ENCODE measurements around the gene KRTAP9-7.
"Not testable (repeated sequence)": the region's sequence is repeated elsewhere in the genome, so short reads cannot be mapped to it uniquely, and the experiment has no call there.

Gene KRTAP9-7, protein sequence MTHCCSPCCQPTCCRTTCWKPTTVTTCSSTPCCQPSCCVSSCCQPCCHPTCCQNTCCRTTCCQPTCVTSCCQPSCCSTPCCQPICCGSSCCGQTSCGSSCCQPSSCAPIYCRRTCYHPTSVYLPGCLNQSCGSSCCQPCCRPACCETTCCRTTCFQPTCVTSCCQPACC

DNA sequence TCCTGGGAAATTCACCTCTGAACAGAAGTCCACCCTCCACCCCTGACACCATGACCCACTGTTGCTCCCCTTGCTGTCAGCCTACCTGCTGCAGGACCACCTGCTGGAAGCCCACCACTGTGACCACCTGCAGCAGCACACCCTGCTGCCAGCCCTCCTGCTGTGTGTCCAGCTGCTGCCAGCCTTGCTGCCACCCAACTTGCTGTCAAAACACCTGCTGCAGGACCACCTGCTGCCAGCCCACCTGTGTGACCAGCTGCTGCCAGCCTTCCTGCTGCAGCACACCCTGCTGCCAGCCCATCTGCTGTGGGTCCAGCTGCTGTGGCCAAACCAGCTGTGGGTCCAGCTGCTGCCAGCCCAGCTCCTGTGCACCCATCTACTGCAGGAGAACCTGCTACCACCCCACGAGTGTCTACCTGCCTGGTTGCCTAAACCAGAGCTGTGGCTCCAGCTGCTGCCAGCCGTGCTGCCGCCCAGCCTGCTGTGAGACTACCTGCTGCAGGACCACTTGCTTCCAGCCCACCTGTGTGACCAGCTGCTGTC lies at the start of gene KRTAP9-7:
TSS of gene KRTAP9-7 (plus strand) at position 51 of the 543 bp plus-strand sequence. CDS start at position 51, 0 bp downstream.
- DNase-seq, result not testable (repeated sequence)

DNA sequence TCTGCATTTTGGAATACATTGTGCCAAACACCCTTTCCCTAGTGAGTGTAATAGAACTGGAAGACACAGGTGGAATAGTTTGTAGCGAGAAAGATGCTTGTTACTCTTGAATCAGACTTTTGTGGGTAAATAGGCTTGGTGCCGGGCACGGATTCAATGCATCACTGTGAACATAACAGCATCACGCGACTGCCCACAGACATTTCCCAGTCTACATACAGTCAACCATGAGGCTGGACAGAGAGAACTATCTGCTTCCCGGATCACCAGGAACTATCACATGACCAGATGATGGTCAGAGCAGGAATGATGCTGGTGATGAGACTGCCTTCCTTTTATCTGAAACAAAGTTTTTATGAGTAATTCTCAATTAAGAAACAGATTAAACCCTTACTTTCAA lies 49.4 kb upstream of the KRTAP9-7 start:
- DNase-seq, result no peak

GRCh38 chr17:41226598-41227095 lies 48.9 kb upstream of the KRTAP9-7 start, which contains the start of gene KRTAP9-2:
TSS of gene KRTAP9-2 (plus strand) at chr17:41226648. CDS start at chr17:41226655, 7 bp downstream.
- DNase-seq, result not testable (repeated sequence)

- DNase-seq, result no peak
These were observed 45.4 kb upstream of the KRTAP9-7 start for GRCh38 chr17:41230094-41230493.

- no peak for DNase-seq
These were observed 43.8 kb upstream of the KRTAP9-7 start for GRCh38 chr17:41231731-41232130.

DNA sequence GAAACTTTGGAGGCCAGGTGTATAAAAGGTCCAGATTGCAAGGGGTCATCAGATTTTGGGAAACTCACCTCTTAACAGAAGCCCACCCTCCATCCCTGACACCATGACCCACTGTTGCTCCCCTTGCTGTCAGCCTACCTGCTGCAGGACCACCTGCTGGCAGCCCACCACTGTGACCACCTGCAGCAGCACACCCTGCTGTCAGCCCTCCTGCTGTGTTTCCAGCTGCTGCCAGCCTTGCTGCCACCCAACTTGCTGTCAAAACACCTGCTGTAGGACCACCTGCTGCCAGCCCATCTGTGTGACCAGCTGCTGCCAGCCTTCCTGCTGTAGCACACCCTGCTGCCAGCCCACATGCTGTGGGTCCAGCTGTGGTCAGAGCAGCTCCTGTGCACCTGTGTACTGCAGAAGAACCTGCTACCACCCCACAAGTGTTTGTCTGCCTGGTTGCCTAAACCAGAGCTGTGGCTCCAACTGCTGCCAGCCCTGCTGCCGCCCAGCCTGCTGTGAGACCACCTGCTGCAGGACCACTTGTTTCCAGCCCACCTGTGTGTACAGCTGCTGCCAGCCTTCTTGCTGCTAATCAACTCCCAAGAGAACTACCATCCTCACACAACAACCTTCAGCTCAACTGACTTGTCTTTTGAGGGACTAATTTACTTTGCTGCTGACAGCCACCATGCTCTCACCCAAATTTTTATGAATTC lies 42.9 kb upstream of the KRTAP9-7 start, which contains the start of gene KRTAP9-3:
TSS of gene KRTAP9-3 (plus strand) at position 51 of the 707 bp plus-strand sequence. CDS start at position 104, 53 bp downstream.
- not testable (repeated sequence) for DNase-seq

DNA sequence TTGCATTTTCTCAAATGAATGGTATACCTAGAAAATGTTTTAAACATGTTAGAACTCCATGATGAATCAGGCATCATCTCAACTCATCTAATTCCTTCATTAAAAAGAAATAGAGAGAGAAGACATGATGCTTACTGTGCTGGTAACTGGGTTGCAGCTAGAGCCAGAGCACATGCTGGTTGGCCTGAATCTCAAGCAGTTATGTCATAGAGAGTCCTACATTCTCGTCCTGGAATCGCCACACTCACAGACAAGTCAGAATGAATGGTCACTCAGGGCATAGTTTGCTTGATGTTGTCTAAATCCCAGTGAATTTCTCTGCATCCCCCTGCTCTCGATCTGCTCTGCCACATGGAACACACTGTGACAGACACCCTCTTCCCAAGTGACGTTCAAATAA lies 38.4 kb upstream of the KRTAP9-7 start:
- not testable (repeated sequence) for DNase-seq

DNA sequence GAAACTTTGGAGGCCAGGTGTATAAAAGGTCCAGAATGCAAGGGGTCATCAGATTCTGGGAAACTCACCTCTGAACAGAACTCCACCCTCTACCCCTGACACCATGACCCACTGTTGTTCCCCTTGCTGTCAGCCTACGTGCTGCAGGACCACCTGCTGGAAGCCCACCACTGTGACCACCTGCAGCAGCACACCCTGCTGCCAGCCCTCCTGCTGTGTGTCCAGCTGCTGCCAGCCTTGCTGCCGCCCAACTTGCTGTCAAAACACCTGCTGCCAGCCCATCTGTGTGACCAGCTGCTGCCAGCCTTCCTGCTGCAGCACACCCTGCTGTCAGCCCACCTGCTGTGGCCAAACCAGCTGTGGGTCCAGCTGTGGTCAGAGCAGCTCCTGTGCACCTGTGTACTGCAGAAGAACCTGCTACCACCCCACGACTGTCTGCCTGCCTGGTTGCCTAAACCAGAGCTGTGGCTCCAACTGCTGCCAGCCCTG lies 37.5 kb upstream of the KRTAP9-7 start, which contains the start of gene KRTAP9-8:
TSS of gene KRTAP9-8 (plus strand) at position 51 of the 489 bp plus-strand sequence. CDS start at position 104, 53 bp downstream.
- not testable (repeated sequence) for DNase-seq

- DNase-seq, result not testable (repeated sequence)
These were observed 28.3 kb upstream of the KRTAP9-7 start for GRCh38 chr17:41246995-41247787.

DNA sequence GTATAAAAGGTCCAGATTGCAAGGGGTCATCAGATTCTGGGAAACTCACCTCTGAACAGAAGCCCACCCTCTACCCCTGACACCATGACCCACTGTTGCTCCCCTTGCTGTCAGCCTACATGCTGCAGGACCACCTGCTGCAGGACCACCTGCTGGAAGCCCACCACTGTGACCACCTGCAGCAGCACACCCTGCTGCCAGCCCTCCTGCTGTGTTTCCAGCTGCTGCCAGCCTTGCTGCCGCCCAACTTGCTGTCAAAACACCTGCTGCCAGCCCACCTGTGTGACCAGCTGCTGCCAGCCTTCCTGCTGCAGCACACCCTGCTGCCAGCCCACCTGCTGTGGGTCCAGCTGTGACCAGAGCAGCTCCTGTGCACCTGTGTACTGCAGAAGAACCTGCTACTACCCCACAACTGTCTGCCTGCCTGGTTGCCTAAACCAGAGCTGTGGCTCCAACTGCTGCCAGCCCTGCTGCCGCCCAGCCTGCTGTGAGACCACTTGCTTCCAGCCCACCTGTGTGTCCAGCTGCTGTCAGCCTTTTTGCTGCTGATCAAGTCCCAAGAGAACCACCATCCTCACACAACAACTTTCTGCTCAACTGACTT lies 25.8 kb upstream of the KRTAP9-7 start, which contains the start of gene KRTAP9-4:
TSS of gene KRTAP9-4 (plus strand) at position 51 of the 604 bp plus-strand sequence. CDS start at position 85, 34 bp downstream.
- not testable (repeated sequence) for DNase-seq

- DNase-seq, result no peak
These were observed 24.2 kb upstream of the KRTAP9-7 start for GRCh38 chr17:41251261-41251660.

- no peak for DNase-seq
These were observed 20.6 kb upstream of the KRTAP9-7 start for GRCh38 chr17:41254861-41255260.

- not testable (repeated sequence) for DNase-seq
These were observed 19.9 kb upstream of the KRTAP9-7 start, which contains the start of gene KRTAP9-9 for GRCh38 chr17:41255381-41256290. TSS of gene KRTAP9-9 (plus strand) at chr17:41255384.

DNA sequence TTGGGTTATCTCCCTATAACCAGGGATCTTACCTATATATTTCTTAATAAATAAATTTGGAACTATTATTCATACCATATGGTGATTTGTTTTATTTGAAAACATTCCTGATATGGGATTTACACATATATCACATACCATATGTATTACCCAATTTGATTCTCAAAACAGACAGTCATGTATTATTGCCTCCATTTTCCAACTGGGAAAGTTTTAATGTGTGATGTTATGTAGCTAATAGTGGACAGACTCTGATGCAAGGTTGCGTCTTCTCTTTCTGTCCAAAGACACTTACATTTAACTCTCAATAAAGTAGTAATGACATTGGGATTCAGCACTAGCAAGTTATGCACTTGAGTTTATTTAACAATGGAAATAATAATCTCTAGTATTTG lies 19.2 kb upstream of the KRTAP9-7 start:
- DNase-seq, result no peak

DNA sequence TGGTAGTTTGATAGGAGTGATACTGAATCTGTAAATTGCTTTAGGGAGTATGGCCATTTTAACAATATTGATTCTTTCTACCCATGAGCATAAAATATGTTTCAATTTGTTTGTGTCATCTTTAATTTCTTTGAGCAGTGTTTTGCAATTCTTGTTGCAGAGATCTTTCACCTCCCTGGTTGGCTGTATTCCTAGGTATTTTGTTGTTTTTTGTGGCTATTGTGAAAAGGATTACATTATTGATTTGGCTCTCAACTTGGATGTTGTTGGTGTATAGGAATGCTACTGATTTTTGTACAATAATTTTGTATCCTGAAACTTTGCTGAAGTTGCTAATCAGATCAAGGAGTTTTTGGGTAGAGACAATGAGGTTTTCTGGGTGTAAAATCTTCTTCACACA lies 17.1 kb upstream of the KRTAP9-7 start:
- DNase-seq, result no peak

- DNase-seq, result no peak
These were observed 12.3 kb upstream of the KRTAP9-7 start for GRCh38 chr17:41263212-41263611.

DNA sequence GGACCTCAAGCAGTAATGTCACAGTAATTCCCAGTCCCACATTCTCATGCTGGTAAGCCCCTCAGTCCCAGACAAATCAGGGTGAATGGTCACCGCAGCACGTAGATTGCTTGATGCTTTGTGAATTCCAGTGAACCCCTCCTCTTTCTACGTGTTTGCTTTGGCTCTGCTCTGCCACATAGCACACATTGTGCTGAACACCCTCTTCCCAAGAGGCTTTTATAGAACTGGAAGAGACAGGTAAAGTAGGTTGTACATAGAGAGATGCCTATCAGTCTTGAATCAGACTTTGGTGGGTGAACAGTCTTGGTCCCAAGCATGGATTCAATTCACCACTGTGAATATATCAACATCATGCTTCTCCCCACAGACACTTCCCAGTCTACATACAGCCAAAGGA lies 10.9 kb upstream of the KRTAP9-7 start:
- no peak for DNase-seq

DNA sequence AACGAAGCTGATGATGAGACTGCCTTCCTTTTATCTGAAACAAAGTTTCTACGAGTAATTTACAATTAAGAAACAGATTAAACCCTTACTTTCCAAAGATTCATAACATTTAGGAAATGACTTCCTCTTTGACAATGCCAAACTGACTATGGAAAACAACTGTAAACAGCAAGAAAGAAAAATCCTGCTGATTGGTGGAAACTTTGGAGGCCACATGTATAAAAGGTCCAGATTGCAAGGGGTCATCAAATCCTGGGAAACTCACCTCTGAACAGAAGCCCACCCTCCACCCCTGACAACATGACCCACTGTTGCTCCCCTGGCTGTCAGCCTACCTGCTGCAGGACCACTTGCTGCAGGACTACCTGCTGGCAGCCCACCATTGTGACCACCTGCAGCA lies 10.4 kb upstream of the KRTAP9-7 start, which contains the start of gene KRTAP9-6:
TSS of gene KRTAP9-6 (plus strand) at position 301 of the 400 bp plus-strand sequence. CDS start at position 301, 0 bp downstream.
- no peak for DNase-seq

DNA sequence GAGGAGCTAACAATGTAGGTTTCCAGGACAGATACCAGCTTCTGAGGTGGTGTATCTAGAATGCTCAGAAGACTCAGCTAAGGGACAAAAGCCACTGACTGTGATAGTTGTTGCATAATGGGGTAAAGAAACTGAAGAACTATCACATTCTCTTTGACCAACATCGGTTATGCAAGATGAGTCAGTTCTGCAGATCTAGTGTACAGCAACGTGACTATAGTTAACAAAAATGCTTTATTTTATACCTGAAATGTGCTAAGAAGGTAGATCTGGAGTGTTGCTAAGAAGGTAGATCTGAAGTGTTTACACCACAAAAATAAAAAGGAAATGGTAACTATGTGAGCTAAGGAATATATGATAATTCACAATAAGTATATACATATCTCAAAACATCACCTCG lies 7.8 kb upstream of the KRTAP9-7 start:
- DNase-seq, result no peak

- not testable (repeated sequence) for DNase-seq
These were observed 4.2 kb upstream of the KRTAP9-7 start for GRCh38 chr17:41271323-41271722.

DNA sequence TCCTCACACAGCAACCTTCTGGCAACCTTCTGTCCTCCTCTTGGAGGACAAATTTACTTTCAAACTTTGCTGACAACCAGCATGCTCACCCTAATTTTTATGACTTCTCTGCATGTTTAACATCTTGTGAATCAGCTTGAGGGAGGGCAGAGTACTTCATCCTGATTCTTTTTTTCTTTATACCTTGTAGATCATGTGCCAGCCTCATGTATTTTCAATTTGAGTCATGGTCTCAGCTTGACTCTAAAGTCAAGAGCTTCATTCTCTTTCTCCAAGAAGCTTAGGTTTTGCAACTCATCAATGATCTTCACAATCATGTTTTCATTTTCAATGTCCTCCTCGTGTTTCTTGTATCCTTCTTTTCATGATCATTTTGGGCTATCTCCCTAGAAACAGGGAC lies 3.6 kb upstream of the KRTAP9-7 start:
- DNase-seq, result no peak
